ENCODE data around the gene RGS18.

GRCh38 chr1:192235127-192235526, 76.9 kb downstream of the RGS18 start:
- no peak for TF ChIP-seq PATZ1 (CRISPR knock-in tag; IDR thresholded peaks at IDR 0.05; ENCODE audit: borderline replicate concordance)
- TF ChIP-seq SNAI2 (CRISPR knock-in tag; IDR thresholded peaks at IDR 0.05): no peak
- TF ChIP-seq ISL1 (CRISPR knock-in tag; IDR thresholded peaks at IDR 0.05): no peak

Measured in SK-N-SH treated with all-trans-retinoic acid at 6 μM for 48 hours (cell line).